Colon (tissue), 2 donors: ENCODE data around the gene MIAT.
"Not testable (repeated sequence)": the region's sequence is repeated elsewhere in the genome, so short reads cannot be mapped to it uniquely, and the experiment has no call there.

Source experiments
- FAIRE-seq: peaks from 2 replicates; lab custom pipeline; 2012; peaks lifted over from hg19 to GRCh38; lab: Jason Lieb, UNC
- donor health status: control.
- donor health status: control.

MIAT gene

DNA sequence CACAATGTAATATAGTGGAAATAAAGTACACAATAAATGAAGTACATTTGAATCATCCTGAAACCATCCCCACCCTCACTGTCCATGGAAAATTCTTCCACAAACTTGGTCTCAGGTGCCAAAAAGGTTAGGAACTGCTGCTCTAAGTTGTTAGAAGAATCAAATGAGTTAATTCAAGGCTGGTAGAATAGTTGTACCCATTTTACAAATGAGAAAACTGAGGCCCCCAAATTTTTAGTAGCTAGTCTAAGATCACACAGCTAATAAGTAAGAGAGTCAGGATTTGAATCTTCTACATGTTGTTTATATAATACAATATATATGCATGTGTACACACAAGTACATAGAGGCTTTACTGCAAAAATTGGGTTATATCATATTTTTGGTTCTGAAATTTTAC is 43.1 kb downstream of the MIAT start:
- no peak for FAIRE-seq

DNA sequence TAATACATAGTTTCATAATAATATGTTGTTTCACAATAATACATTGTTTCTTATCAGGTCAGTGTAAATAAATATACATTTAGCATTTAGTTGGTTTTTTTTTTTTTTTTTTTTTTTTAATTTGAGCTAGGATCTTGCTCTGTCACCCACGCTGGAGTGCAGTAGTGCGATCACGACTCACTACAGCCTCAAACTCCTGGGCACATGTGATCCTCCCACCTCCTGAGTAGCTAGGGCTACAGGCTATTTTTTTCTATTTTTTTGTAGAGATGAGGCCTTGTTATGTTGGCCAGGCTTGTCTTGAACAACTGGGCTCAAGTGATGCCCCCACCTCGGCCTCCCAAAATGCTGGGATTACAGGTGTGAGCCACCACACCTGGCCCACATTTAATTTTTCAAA is 43.5 kb downstream of the MIAT start:
- FAIRE-seq = no peak

DNA sequence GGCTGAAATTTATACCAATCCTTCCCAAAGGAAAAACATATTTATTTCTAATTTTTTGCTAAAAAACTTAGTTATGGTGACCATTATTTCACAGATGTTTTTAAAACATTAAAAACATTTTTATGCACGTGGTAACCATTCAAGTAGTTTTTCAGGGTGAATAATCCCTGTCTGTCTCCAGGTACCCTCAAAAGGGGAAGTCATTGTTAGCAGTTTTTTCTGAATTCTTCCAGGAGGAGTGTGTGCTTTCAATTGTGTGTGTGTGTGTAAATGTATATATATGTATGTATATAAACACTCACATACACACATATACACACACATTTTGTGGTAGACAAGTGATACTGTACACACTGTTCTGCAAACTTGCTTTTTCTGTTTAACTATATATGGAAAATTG is 43.9 kb downstream of the MIAT start:
- FAIRE-seq = no peak

DNA sequence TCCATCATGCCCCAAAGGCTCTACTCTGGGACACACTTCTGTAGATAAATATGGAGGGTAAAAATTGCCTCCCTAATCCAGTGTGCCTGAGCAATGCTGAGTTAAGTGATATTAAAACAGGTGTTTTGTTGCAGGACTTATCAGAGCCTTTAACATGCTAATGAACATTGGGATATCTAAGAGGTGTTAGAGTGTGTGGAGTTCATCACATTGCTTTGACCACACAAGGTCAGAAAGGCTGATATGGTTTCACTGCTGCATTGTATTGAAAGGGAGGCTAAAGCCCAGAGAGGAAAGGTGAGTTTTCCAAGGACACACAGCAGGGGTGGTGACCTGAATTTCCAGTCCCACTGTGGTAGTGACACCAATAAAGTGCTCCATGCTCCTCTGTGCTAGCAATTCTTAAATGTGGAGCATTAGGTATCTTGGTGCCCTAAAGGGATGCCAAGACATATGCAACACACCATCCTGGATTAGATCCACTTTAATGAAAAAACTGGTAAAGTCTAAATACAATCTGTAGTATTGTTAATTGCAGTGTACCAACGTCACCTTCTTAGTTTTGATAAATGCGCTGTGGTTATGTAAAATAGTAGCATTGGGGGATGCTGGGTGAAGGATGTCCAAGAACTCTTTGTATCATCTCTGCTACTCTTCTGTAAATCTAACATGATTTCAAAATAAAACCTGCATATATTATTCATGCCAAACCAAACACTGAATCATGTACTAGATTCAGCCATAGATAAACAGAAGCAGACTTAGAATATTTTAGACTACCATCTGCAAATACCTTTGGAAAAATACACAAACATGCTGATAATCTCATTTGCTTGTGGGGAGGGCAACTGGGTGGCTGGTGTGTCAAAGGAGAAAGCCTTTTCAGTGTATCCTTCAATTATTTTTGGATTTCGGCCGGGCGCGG is 45.8 kb downstream of the MIAT start:
- FAIRE-seq = no peak

DNA sequence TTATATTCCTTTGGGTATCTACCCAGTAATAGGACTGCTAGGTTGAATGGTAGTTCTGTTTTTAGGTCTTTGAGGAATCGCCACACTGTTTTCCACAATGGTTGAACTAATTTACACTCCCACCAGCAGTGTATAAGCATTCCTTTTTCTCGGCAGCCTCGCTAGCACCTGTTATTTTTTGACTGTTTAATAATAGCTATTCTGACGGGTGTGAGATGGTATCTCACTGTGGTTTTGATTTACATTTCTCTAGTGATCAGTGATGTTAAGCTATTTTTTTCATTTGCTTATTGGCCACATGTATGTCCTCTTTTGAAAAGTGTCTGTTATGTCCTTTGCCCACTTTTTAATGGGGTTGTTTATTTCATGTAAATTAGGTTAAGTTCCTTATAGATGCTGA is 48.0 kb downstream of the MIAT start:
- FAIRE-seq = not testable (repeated sequence)

DNA sequence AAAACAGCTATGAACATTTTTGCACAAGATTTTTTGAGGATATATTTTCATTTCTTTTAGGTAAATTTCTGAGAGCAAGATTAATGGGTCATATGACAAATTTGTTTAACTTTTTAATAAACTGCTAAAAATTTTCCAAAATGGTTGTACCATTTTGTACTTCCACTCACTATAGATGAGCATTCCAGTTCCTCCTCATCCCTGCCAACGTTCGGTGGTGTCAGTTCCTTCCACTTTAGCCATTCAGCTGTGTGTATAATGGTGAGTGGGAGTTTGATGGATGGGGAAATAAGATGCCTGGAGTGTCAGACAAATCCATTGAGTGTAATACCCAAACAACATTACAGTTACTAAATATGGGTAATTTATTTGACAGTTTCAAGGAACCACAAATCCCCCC is 49.7 kb downstream of the MIAT start:
- no peak for FAIRE-seq

DNA sequence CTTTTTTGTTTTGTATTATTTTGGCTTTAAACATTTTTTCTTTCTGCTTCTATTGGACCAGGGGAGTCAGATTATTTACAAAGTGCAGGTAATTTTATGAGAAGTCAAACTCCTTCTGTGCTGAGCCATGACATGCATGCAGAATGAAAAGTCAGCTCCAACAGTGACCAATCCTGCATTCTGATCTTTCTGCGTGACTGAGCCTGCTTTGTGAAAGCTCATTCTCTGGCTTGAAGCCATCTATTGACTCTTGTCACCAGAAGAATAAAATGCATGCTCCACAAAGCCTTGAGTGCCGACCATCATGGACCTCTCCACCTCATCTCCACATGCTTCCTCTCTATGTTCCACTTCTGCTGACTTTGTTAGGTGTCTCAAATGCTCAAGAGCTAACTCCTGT is 50.2 kb downstream of the MIAT start:
- no peak for FAIRE-seq

DNA sequence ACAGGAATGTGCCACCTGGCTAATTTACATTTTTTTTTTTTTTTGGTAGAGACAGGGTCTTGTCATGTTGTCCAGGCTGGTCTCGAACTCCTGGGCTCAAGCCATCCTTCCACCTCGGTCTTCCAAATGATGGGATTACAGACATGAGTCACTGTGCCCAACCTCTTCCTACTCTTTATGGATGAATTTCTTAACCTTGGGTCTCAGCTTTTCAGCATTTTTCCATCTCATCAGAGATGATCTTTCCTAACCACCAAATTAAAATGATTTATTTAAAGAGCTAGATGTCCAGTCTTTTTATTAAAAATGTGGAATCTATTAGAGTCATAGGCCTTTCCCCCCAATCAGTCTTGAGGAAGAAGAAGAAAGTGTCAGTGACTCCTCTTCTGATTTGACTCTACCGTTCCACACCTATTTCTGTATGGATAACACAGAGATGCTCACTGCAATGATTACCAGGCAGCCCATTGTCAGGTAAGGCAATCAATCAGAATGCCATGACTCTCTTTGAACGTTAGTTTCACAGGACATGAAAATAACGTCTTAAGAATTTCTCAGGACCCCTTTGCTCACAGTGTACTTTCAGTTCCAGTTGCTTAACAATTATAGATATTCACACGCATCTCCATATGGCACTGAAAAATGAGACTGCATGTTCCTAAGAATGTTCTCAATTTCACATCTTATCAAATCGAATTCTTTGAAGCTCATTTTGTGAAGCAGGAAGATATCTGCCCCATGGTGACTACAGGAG is 51.0 kb downstream of the MIAT start:
- no peak for FAIRE-seq

DNA sequence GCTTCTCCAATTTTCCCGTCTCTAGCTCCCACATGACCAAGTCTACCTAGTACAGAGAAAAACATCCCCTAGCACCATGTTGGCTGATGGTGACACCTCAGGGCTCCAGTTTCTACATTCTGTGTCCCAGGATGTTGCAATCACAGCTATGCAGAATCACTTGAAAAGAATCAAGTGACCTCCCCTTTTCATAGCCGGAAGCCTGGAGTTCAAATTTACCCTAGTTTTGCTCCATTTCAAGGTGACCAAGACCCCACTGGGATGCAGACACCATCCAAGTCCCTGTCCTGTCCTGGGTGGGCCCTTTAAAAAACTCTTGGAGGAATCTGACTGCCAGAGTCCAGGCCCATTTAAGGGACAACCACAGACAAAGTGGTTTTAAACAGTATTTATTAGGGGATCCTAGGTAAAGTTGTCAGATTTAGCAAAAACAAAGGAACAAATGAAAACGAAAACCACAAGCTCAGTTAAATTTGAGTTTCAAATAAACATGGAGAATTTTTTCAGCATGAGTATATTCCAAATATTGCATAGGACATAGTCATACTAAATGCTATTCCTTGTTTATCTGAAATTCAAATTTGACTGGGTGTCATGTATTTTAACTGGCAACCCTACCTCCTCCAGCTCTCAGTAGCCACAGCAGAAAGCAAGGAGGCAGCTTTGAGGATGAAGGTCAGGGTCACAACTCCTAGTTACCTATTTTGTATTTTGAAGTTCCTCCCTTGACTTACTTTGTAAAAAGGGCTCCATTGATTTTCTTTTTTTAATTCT is 52.4 kb downstream of the MIAT start:
- no peak for FAIRE-seq

DNA sequence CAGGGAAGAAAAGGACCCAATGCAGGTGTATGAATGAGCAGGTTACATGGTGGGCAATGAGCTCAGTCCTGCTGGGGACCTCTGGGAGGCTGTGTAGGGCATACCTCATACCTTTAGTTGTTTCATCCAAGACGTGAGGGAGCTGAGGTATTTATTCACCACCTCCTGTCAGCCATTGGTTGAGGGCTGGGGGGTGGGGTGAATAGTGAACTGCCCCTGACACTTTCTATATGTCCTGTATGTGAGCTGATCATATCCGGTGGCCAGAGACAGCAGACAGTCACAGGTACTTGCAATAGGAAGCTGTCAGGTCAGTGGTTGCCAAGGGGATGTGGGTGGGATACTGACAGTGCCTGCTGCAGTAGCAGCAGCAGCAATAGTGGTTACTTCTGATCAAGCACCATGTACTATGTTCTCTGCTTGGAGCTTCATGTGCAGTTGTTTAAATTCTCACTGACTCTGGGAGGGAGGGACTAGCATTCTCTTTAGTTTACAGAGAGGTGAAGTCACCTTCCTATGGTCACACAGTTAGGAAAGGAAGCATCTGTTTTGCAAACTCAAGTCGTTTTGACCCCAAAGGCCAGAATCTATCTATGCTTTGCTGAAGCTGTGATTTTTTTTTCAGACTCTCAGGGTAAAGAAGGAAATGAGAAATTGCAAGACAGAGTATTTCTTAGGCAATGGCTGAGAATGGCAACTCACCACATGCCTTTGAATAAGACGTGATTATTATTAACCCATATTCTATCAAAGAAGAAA is 54.0 kb downstream of the MIAT start:
- FAIRE-seq = no peak

DNA sequence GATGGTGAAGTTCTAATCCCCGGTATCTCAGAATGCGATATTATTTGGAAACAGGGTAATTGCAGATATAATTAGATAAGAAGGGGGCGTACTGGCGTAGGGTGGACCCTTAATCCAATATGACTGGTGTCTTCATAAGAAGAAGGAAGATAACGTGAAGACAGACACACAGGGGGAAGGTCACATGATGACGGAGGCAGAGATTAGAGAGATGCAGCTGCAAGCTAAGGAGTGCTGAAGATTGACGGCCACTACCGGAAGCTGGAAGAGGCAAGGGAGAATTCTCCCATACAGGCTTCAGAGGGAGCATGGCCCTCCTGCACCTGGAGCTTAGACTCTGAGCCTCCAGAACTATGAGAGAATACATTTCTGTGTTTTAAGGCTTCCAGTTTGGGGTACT is 54.8 kb downstream of the MIAT start:
- no peak for FAIRE-seq

DNA sequence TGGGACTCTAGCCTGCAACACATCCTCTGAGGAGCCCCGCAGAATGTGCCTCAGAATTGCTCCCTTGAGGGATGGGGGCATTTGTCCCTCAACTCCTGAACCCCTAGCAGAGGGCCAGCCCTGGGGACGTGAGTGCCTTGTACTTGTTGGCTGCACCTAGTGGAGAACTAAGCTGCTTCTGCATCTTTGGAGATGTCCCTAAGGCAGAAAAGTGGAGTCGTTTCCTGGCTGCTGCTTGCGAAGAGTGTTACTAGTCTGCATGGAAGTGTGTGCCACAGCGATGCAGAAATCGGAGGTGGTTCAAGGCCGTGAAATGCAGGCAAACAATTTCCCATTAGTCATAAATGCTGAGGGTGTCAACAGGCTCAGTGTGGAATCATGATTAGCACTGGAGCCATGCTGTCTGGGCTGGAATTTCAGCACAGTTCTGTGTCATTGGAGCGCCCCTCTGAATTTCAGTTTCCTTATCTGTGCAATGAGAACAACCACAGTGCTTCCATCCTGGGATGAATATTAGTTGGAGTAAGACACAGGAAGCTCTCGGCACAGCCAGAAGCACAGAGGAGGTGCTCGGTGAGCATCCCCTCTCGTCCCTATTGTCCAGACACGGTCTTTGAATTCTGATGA is 56.5 kb downstream of the MIAT start:
- no peak for FAIRE-seq

DNA sequence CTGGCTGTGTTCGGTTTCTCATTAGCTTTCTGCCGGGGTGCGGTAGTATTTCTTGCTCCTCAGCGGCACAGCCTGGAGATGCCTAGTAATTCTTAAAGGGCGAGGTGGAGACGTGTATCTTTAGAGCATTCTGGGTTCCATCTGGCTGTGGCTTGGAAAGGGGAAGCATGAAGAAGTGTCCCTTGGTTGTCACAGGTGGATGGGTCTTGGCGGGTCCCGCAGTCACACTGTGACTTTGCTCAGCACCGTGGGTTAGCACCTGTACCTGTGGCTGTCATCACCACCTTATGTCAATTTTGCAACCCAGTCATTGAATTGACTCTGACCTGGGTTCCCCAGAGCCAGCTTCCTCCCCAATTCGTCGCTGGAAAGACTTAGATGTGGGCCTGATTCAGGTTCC is 57.6 kb downstream of the MIAT start:
- FAIRE-seq = no peak

DNA sequence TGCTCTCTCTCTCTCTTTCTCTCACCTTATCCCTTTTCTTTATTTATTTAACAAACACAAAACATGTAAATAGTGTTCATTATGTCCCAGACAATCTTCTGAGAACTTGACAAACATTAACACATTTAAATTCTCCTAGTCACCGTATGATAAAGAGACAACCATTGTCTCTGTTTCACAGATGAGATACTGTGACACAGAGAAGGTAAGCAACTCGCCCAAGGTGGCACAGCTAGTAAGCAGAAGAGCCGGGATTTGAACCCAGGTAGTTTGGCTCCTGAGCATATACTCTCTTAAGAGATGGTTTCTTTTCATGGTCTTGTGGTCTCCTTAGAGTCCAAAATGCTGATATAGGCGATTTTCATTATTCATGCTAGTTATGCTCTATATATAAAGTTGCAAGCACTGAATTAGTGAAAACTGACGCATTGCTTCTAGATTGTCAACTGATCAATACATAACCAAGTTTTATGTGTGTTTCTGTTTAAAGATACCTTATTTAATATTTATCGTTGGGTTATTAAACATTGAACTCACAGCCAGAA is 58.1 kb downstream of the MIAT start:
- no peak for FAIRE-seq

DNA sequence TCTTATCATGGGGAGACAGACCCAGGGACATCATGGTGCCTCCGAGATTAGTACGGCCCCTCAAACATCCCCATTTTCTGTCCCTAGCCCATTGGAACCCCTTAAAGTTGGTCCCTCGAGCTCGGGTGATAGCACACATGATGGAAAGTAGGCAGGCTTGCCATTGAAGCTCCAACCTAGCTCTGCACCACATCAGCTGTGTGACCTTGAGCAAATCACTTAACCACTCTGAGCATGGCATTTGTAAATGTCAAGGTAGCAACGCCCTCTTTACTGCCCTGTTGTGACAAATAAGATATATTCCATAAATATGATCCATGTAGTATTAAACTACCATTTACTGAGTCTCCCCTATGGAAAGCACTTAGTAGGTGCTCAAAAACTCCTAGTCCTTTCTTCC is 61.1 kb downstream of the MIAT start:
- FAIRE-seq = no peak

DNA sequence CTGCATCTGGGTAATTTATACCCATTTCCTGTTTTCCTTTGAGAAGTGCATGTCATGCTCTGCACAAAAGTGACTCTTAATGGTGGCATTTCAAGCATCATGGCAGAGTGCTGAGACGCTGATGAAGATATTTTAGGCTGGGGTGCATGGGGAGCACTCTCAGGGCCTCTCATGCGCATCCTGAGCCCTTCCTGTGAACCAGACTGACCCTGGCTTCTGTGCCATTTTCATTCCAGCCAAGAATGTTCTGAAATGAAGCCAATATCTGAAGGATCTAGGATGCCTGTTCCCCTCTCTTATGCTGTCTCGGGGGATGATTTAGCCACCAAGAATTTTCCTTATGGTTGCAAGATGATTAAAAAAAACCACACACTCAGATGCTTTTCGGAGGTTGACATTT is 61.5 kb downstream of the MIAT start:
- FAIRE-seq = no peak

DNA sequence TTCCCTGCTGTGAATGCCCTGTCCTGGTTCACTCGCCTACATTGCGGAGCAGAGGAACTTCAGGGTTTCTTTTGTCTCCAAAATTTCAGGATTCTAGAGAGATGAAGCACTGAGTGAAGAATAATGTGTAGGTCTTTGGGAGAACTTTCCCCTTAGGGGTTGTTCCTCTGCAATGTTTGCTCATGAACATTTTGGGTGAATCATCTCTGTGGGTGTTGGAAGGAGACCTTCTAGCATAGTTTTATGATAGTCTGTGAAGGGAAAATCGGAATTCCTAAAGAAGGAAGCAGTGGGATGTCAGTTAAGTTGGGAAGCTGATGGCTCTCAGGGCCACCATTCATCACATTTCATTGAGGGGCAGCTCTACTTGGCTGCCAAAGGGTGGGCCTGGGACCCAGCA is 64.8 kb downstream of the MIAT start:
- FAIRE-seq = no peak

DNA sequence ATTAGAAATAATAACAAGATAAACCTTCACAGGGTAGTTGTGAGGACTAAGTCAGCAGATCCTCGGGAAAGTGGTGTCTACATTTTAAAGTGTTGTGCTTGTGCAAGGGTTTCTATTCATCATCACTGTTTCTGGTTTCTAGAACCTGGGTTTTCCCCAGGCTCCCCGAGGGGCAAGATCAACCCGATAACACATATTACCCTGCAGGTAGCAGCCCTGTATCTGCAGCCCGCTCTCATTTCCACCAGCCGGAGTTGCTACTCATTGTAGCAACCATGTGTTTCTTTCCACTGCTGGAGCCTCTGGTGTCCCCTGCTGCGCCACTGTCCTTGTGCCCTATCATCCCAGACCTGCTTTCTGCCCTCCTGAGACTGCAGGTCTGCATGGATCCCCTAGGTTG is 67.0 kb downstream of the MIAT start:
- FAIRE-seq = no peak

DNA sequence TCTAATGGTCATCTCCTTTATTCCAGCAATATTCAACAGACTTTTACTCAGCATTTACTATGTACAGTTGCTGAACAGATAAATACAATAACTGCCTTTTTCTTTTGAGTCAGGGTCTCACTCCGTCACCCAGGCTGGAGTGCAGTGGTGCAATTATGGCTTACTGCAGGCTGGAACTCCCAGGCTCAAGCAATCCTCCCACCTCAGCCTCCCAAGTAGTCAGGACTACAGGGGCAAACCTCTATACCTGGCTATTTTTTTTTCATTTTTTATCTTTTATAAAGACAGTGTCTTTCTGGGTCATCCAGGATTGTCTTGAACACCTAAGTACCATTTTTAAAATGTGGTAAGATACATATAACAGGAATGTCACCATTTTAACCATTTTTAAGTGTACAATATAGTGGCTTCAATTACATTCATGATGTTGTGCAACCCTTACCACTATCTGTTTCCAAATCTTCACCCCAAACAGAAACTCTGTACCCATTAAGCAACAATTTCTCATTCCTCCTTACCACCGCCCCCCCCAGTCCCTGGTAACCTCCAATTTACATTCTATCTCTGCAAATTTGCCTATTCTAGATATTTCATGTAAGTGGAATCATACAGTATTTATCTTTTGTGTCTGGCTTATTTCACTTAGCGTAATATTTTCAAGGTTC is 67.8 kb downstream of the MIAT start:
- FAIRE-seq = no peak
